DMS153 treated with DMSO at 0.1 percent for 48 hours (cell line): Measurements from ENCODE around the gene NDE1.
A peak's percentile ranks its signal among the peaks of the same experiment; 100 is the strongest.
"Not testable (repeated sequence)": the region's sequence is repeated elsewhere in the genome, so short reads cannot be mapped to it uniquely, and the experiment has no call there.

ENCODE experiments used
- DNase-seq: peaks from one replicate; lab custom pipeline; 2025; ENCODE audit not compliant: unreplicated experiment; lab: John Stamatoyannopoulos, UW

Gene NDE1

GRCh38 chr16:15650019-15650697, at the start of gene NDE1:
NDE1 (plus strand) TSS chr16:15650245; CDS start chr16:15664779, 14,534 bp downstream.
- peak; percentile 85 for DNase-seq

- DNase-seq = no peak
Observed at GRCh38 chr16:15601212-15601879, 48.7 kb upstream of the NDE1 start.

- DNase-seq = no peak
Observed at GRCh38 chr16:15602285-15603044, 47.6 kb upstream of the NDE1 start.

GRCh38 chr16:15604460-15605440, 45.3 kb upstream of the NDE1 start:
- DNase-seq = no peak

- DNase-seq = peak; percentile 57
Observed at GRCh38 chr16:15605839-15606517, 44.1 kb upstream of the NDE1 start.

- DNase-seq = no peak
Observed at GRCh38 chr16:15606518-15607220, 43.4 kb upstream of the NDE1 start.

- DNase-seq = not testable (repeated sequence)
Observed at GRCh38 chr16:15607221-15607699, 42.8 kb upstream of the NDE1 start.

GRCh38 chr16:15607700-15608396, 42.2 kb upstream of the NDE1 start:
- no peak for DNase-seq

GRCh38 chr16:15608398-15609285, 41.4 kb upstream of the NDE1 start:
- DNase-seq = no peak

GRCh38 chr16:15609286-15609649, 40.8 kb upstream of the NDE1 start:
- no peak for DNase-seq

- DNase-seq = no peak
Observed at GRCh38 chr16:15610369-15610871, 39.6 kb upstream of the NDE1 start.

GRCh38 chr16:15611610-15612009, 38.4 kb upstream of the NDE1 start:
- DNase-seq = no peak

- DNase-seq = no peak
Observed at GRCh38 chr16:15613676-15614075, 36.4 kb upstream of the NDE1 start.

- no peak for DNase-seq
Observed at GRCh38 chr16:15616012-15616411, 34.0 kb upstream of the NDE1 start.

- no peak for DNase-seq
Observed at GRCh38 chr16:15616475-15617165, 33.4 kb upstream of the NDE1 start.

- DNase-seq = no peak
Observed at GRCh38 chr16:15617901-15618300, 32.1 kb upstream of the NDE1 start.

- no peak for DNase-seq
Observed at GRCh38 chr16:15618392-15618791, 31.7 kb upstream of the NDE1 start.
